Loucy (cell line): ENCODE data around the gene CNTNAP2.

ENCODE experiments used
- EZH2phosphoT487 ChIP-seq: fragments of 200-600 bp; IDR thresholded peaks from 2 replicates; pipeline ENCODE4 v1.6.1; 2018; ENCODE audit warnings: antibody characterized with exemption, mild to moderate bottlenecking, moderate library complexity, borderline replicate concordance
- TF ChIP-seq, protein P1 (sequence below): fragments of 200-600 bp; sonication (generic); conservative IDR thresholded peaks from 2 replicates; pipeline ENCODE4 v1.5.1; 2014; ENCODE audit warnings: mild to moderate bottlenecking, antibody characterized with exemption, low read length

- TF ChIP-seq, protein P1, sequence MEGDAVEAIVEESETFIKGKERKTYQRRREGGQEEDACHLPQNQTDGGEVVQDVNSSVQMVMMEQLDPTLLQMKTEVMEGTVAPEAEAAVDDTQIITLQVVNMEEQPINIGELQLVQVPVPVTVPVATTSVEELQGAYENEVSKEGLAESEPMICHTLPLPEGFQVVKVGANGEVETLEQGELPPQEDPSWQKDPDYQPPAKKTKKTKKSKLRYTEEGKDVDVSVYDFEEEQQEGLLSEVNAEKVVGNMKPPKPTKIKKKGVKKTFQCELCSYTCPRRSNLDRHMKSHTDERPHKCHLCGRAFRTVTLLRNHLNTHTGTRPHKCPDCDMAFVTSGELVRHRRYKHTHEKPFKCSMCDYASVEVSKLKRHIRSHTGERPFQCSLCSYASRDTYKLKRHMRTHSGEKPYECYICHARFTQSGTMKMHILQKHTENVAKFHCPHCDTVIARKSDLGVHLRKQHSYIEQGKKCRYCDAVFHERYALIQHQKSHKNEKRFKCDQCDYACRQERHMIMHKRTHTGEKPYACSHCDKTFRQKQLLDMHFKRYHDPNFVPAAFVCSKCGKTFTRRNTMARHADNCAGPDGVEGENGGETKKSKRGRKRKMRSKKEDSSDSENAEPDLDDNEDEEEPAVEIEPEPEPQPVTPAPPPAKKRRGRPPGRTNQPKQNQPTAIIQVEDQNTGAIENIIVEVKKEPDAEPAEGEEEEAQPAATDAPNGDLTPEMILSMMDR = no peak
- TF ChIP-seq EZH2phosphoT487 = no peak
These were observed 877.2 kb downstream of the CNTNAP2 start for GRCh38 chr7:146993764-146994163.
